ENCODE results near the gene SMC1B.
"Not testable (repeated sequence)": the region's sequence is repeated elsewhere in the genome, so short reads cannot be mapped to it uniquely, and the experiment has no call there.

SMC1B gene

GRCh38 chr22:45421349-45422055 is 8.1 kb upstream of the SMC1B start:
- no peak for DNase-seq (ENCODE audit: low read depth in 2 of 2, low spot score in 1 of 2)

- no peak for DNase-seq (ENCODE audit: low read depth in 2 of 2, low spot score in 1 of 2)
Measured at GRCh38 chr22:45420539-45420938, 7.1 kb upstream of the SMC1B start.

GRCh38 chr22:45420011-45420410 is 6.6 kb upstream of the SMC1B start:
- DNase-seq (ENCODE audit: low read depth in 2 of 2, low spot score in 1 of 2), result no peak

GRCh38 chr22:45418770-45419138 is 5.4 kb upstream of the SMC1B start:
- DNase-seq (ENCODE audit: low read depth in 2 of 2, low spot score in 1 of 2), result no peak

GRCh38 chr22:45418056-45418769 is 4.8 kb upstream of the SMC1B start:
- no peak for DNase-seq (ENCODE audit: low read depth in 2 of 2, low spot score in 1 of 2)

- no peak for DNase-seq (ENCODE audit: low read depth in 2 of 2, low spot score in 1 of 2)
Measured at GRCh38 chr22:45413013-45413367, 409 bp downstream of the SMC1B start.

- DNase-seq (ENCODE audit: low read depth in 2 of 2, low spot score in 1 of 2), result no peak
Measured at GRCh38 chr22:45407793-45408192, 5.6 kb downstream of the SMC1B start.

GRCh38 chr22:45402466-45402985 is 10.9 kb downstream of the SMC1B start:
- DNase-seq (ENCODE audit: low read depth in 2 of 2, low spot score in 1 of 2), result no peak

GRCh38 chr22:45399712-45400445 is 13.5 kb downstream of the SMC1B start:
- DNase-seq (ENCODE audit: low read depth in 2 of 2, low spot score in 1 of 2), result no peak

GRCh38 chr22:45398214-45398613 is 15.2 kb downstream of the SMC1B start:
- DNase-seq (ENCODE audit: low read depth in 2 of 2, low spot score in 1 of 2), result no peak

- DNase-seq (ENCODE audit: low read depth in 2 of 2, low spot score in 1 of 2), result no peak
Measured at GRCh38 chr22:45397806-45398205, 15.6 kb downstream of the SMC1B start.

- no peak for DNase-seq (ENCODE audit: low read depth in 2 of 2, low spot score in 1 of 2)
Measured at GRCh38 chr22:45389546-45389945, 23.9 kb downstream of the SMC1B start.

- no peak for DNase-seq (ENCODE audit: low read depth in 2 of 2, low spot score in 1 of 2)
Measured at GRCh38 chr22:45381348-45381747, 32.1 kb downstream of the SMC1B start.

GRCh38 chr22:45376703-45377102 is 36.7 kb downstream of the SMC1B start:
- DNase-seq (ENCODE audit: low read depth in 2 of 2, low spot score in 1 of 2), result no peak

GRCh38 chr22:45376009-45376408 is 37.4 kb downstream of the SMC1B start:
- DNase-seq (ENCODE audit: low read depth in 2 of 2, low spot score in 1 of 2), result no peak

- DNase-seq (ENCODE audit: low read depth in 2 of 2, low spot score in 1 of 2), result not testable (repeated sequence)
Measured at GRCh38 chr22:45373592-45373991, 39.8 kb downstream of the SMC1B start.

- DNase-seq (ENCODE audit: low read depth in 2 of 2, low spot score in 1 of 2), result no peak
Measured at GRCh38 chr22:45366713-45367112, 46.7 kb downstream of the SMC1B start.

GRCh38 chr22:45359627-45360026 is 53.8 kb downstream of the SMC1B start:
- no peak for DNase-seq (ENCODE audit: low read depth in 2 of 2, low spot score in 1 of 2)

- no peak for DNase-seq (ENCODE audit: low read depth in 2 of 2, low spot score in 1 of 2)
Measured at GRCh38 chr22:45358127-45358526, 55.3 kb downstream of the SMC1B start.

- no peak for DNase-seq (ENCODE audit: low read depth in 2 of 2, low spot score in 1 of 2)
Measured at GRCh38 chr22:45357490-45357889, 55.9 kb downstream of the SMC1B start.

- no peak for DNase-seq (ENCODE audit: low read depth in 2 of 2, low spot score in 1 of 2)
Measured at GRCh38 chr22:45353786-45354185, 59.6 kb downstream of the SMC1B start.

GRCh38 chr22:45352757-45353156 is 60.6 kb downstream of the SMC1B start:
- DNase-seq (ENCODE audit: low read depth in 2 of 2, low spot score in 1 of 2), result not testable (repeated sequence)
